ENCODE measurements around the gene DMAC1.

The DMAC1 gene

GRCh38 chr9:7799234-7799943 is at the start of gene DMAC1:
TSS of gene DMAC1 (minus strand) at chr9:7799778. CDS start at chr9:7799734, 44 bp downstream.
- peak; percentile 80 for DNase-seq

GRCh38 chr9:7849362-7849761 is 49.8 kb upstream of the DMAC1 start:
- DNase-seq = no peak

GRCh38 chr9:7848498-7848897 is 48.9 kb upstream of the DMAC1 start:
- no peak for DNase-seq

- DNase-seq = peak; percentile 48
Measured at GRCh38 chr9:7844242-7844641, 44.7 kb upstream of the DMAC1 start.

GRCh38 chr9:7841831-7842230 is 42.3 kb upstream of the DMAC1 start:
- DNase-seq = no peak

- no peak for DNase-seq
Measured at GRCh38 chr9:7834531-7834930, 35.0 kb upstream of the DMAC1 start.

- no peak for DNase-seq
Measured at GRCh38 chr9:7828334-7828733, 28.8 kb upstream of the DMAC1 start.

- no peak for DNase-seq
Measured at GRCh38 chr9:7827792-7828191, 28.2 kb upstream of the DMAC1 start.

GRCh38 chr9:7827056-7827455 is 27.5 kb upstream of the DMAC1 start:
- no peak for DNase-seq

GRCh38 chr9:7823651-7824050 is 24.1 kb upstream of the DMAC1 start:
- DNase-seq = no peak

- DNase-seq = no peak
Measured at GRCh38 chr9:7819984-7820383, 20.4 kb upstream of the DMAC1 start.

- no peak for DNase-seq
Measured at GRCh38 chr9:7816021-7816420, 16.4 kb upstream of the DMAC1 start.

GRCh38 chr9:7813030-7813429 is 13.5 kb upstream of the DMAC1 start:
- DNase-seq = no peak

GRCh38 chr9:7811677-7812076 is 12.1 kb upstream of the DMAC1 start:
- no peak for DNase-seq

- DNase-seq = no peak
Measured at GRCh38 chr9:7802666-7803065, 3.1 kb upstream of the DMAC1 start.

GRCh38 chr9:7799944-7800285 is 337 bp upstream of the DMAC1 start:
- DNase-seq = no peak

GRCh38 chr9:7794196-7794595 is 5.4 kb downstream of the DMAC1 start:
- no peak for DNase-seq

GRCh38 chr9:7791394-7791793 is 8.2 kb downstream of the DMAC1 start:
- no peak for DNase-seq

- no peak for DNase-seq
Measured at GRCh38 chr9:7790819-7791182, 8.8 kb downstream of the DMAC1 start.

- DNase-seq = no peak
Measured at GRCh38 chr9:7790022-7790818, 9.4 kb downstream of the DMAC1 start.

- DNase-seq = no peak
Measured at GRCh38 chr9:7788772-7789171, 10.8 kb downstream of the DMAC1 start.

GRCh38 chr9:7785813-7786212 is 13.8 kb downstream of the DMAC1 start:
- no peak for DNase-seq

GRCh38 chr9:7784472-7784871 is 15.1 kb downstream of the DMAC1 start:
- peak; percentile 26 for DNase-seq

- no peak for DNase-seq
Measured at GRCh38 chr9:7783635-7784063, 15.9 kb downstream of the DMAC1 start.

All from CD4-positive, alpha-beta T cell treated with Interleukin-21 for 1 hour (primary cell).